ENCODE data around the gene NDUFA7.

- TF ChIP-seq CTCF (IDR thresholded peaks at IDR 0.05): no peak
- no peak for TF ChIP-seq POLR2A (IDR thresholded peaks at IDR 0.05)
Observed at GRCh38 chr19:8316351-8317125, 4.6 kb downstream of the NDUFA7 start.

Measured in adrenal gland (tissue), 5 donors.